ENCODE measurements around the gene SLITRK1.

SLITRK1 gene

DNA sequence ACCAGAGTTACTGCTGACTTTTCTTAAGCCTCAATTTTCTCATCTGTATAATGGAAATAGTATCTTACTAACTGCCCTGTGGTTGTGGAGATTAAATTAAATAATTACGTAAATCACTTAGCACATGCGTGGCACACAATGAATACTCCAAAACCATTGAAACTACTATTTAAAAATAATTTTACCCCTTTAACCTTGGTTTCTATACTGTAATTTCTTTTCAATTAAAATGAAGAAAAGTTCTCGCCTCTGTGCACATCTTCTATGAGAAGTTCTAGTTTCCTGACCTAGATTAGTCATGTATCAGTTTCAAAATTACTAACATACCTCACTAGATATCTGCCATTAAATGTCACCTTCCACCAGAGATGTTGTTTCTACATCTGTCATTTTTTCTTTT, 5.7 kb downstream of the SLITRK1 start:
- DNase-seq (ENCODE audit: low read depth in 2 of 2, low spot score in 1 of 2), result no peak

DNA sequence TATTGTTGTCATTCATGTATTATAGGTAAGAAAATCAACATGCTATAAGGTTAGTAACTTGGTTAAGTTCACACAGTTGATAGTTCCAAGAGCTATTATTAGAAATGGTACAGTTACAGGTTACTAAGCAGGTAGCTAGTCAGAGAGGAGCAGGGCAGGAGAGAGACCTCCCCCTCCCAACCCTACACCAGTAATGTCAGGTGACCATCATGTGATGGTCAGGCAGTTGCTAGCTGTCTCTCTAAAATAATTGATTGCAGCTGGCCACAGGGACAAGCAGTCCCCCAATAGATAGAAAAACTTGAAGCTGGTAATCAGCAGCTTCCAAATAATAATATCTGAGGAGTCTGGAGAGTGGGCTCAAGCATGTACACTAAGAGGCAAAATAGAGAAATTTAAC, 14.6 kb downstream of the SLITRK1 start:
- no peak for DNase-seq (ENCODE audit: low read depth in 2 of 2, low spot score in 1 of 2)

DNA sequence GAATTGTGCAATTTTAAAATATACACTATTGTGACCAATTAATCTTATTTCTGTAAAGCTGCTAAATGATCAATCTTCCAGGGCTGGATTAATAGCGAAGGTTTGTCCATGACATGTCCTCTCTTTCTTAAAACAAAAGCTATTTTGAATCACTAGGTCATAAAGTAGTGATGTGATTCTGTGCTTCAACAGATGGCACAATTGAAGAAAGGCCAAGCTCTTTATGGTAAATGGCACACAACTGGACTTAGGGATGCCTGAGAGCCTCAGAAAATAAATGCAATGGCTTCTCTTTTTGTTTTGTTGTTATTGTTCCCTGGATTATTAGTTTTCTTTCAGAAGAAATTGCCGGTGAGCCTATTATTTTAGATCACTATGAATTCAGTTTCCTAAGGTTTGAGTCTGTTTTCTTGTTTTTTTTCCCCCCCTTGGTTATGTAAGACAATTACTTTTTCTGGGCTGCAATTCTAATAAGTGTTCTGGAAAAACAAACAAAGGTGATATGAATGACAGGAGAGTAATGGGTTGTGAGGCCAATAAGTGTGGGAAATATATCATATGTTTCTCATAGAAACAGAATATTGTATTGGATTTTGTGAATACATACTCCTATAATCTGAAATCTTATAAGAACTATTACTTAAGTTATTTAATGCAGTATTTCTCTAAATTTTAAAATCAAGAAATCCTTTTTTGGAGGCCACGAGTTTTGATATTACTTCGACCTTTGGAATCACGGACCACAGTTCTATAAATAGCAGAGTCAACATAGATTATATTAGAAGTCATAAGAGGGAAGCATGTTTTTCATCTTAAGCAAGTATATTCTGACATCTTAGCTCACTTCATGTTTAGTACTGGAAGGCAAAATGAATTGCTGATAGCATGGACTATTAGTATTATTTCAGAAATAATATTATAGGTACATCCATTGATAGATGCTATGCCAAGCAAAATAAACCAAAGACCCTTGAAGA, 16.8 kb downstream of the SLITRK1 start:
- DNase-seq (ENCODE audit: low read depth in 2 of 2, low spot score in 1 of 2), result no peak

DNA sequence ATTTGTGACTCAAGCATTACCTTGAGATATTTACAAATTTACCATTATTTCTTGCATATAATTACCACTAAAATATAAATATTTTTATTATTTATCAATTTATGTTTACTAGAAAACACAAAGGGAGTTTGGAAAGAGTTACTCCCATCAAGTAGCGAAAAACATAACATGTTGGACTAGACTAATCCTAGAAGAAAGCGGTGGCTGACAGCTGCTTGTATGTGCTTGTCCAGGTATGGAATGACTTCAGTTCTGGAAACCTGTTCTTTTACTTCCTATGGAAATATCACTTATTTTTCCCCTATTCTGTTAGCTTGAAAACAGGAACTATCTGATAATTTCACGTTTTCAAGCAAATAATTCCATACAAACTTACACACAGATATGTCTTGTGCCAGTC, 28.5 kb downstream of the SLITRK1 start:
- DNase-seq (ENCODE audit: low read depth in 2 of 2, low spot score in 1 of 2), result no peak

DNA sequence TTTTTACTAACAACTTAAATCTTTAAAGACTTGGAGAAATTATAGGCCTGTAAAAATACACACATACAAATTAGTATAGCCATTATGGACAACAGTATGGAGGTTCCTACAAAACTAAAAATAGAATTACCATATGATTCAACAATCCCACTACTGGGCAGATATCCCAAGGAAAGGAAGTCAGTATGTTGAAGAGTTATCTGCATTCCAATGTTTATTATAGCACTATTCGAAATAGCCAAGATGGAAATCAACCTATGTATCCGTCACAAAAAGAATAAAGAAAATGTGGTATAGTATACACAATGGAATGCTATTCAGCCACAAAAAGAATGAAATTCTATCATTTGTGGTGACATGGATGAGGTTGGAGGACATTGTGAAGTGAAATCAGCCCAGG, 37.2 kb downstream of the SLITRK1 start:
- DNase-seq (ENCODE audit: low read depth in 2 of 2, low spot score in 1 of 2), result no peak

GRCh38 chr13:83839146-83839545, 43.1 kb downstream of the SLITRK1 start:
- no peak for DNase-seq (ENCODE audit: low read depth in 2 of 2, low spot score in 1 of 2)

GRCh38 chr13:83831796-83832195, 50.5 kb downstream of the SLITRK1 start:
- no peak for DNase-seq (ENCODE audit: low read depth in 2 of 2, low spot score in 1 of 2)

DNA sequence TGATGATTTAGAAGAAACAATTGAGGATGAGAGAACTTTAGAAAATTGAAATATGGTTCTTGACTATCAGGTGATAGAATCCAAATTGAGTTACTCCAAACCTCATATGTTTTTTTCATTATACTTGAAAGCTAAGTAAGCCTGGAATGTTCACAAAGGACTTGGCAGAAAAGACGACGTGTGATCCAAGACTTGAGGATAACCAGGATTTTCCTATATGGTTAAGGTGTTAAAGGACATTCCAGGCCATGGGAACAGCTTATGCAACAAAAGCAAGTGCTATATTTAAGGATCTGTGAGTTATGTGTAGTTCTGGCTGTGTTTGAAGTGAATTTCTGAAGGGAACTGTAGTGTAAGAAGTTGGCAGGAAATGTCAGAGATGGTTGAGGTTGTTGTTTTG, 52.5 kb downstream of the SLITRK1 start:
- DNase-seq (ENCODE audit: low read depth in 2 of 2, low spot score in 1 of 2), result no peak

DNA sequence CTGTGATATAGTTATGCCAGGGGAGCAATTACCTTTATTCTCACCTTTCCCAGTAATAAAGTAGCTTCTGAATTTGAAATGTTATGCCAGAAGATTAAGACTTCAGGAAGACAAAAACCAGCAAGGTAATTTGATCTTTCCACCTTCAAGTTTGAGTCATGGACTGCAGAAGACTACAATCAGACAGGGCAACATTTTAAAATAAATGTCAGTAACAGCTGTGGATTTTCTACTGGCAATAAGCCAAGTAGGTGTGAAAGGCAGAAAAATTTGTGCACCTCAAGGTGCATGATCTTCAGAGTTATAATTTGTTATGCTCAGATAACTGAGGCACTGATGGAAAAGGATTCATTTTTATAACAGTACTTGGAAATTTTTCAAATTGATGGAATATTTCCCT, 54.9 kb downstream of the SLITRK1 start:
- no peak for DNase-seq (ENCODE audit: low read depth in 2 of 2, low spot score in 1 of 2)

Data from stimulated activated CD8-positive, alpha-beta memory T cell treated with anti-CD3 and anti-CD28 coated beads, Interleukin-4, amount 100 ng/mL, for 1 hour (primary cell).